Esophagus squamous epithelium (tissue), 4 donors: Measurements from ENCODE around the gene RIMBP2.

Experiments used
- CTCF ChIP-seq, 6 experiments: fragments of 450-650 bp in 4 of 6; fragments of 200-600 bp in 2 of 6; sonication (generic) in 2 of 6; IDR thresholded peaks; one replicate each; pipeline ENCODE4 v1.5.1; 2016 to 2019; ENCODE audit warnings: antibody characterized with exemption in 6 of 6, mild to moderate bottlenecking in 4 of 6, moderate library complexity in 4 of 6
- POLR2A ChIP-seq, 4 donors: fragments of 450-650 bp; IDR thresholded peaks; one replicate each; pipeline ENCODE4 v1.6.1; 2017; ENCODE audit warnings: antibody characterized with exemption in 4 of 4, mild to moderate bottlenecking in 4 of 4, moderate library complexity in 3 of 4

- no peak for TF ChIP-seq POLR2A (IDR thresholded peaks at IDR 0.05)
- no peak for TF ChIP-seq CTCF (IDR thresholded peaks at IDR 0.05)
Observed at GRCh38 chr12:130588696-130589539, 127.2 kb downstream of the RIMBP2 start.
